HG03175 (cell line): ENCODE data around the gene SSB.
"Not testable (repeated sequence)": the region's sequence is repeated elsewhere in the genome, so short reads cannot be mapped to it uniquely, and the experiment has no call there.

Experiments used
- ATAC-seq: cut with Tn5 transposase; IDR thresholded peaks from one replicate; pipeline ENCODE4 v1.9.1; 2021; ENCODE audit warnings: mild to moderate bottlenecking, moderate library complexity; ENCODE audit not compliant: unreplicated experiment

SSB gene

GRCh38 chr2:169798718-169799592, at the start of gene SSB:
SSB (plus strand) TSS chr2:169798871; CDS start chr2:169800961, 2,090 bp downstream.
- ATAC-seq: peak; percentile 97

- no peak for ATAC-seq
These were observed 45.9 kb upstream of the SSB start for GRCh38 chr2:169752752-169753151.

GRCh38 chr2:169755083-169755870, 43.4 kb upstream of the SSB start:
- ATAC-seq: no peak

GRCh38 chr2:169756342-169756741, 42.3 kb upstream of the SSB start:
- no peak for ATAC-seq

- ATAC-seq: no peak
These were observed 41.3 kb upstream of the SSB start for GRCh38 chr2:169757356-169757755.

GRCh38 chr2:169757778-169758177, 40.9 kb upstream of the SSB start:
- no peak for ATAC-seq

GRCh38 chr2:169759987-169760386, 38.7 kb upstream of the SSB start:
- ATAC-seq: no peak

GRCh38 chr2:169760798-169761197, 37.9 kb upstream of the SSB start:
- not testable (repeated sequence) for ATAC-seq

- ATAC-seq: peak; percentile 61
These were observed 37.3 kb upstream of the SSB start for GRCh38 chr2:169761251-169761969.

- no peak for ATAC-seq
These were observed 36.7 kb upstream of the SSB start for GRCh38 chr2:169761970-169762292.

GRCh38 chr2:169765523-169765922, 33.1 kb upstream of the SSB start:
- ATAC-seq: no peak

GRCh38 chr2:169767243-169767888, 31.3 kb upstream of the SSB start:
- peak; percentile 59 for ATAC-seq

GRCh38 chr2:169768262-169768995, 30.2 kb upstream of the SSB start:
- no peak for ATAC-seq

GRCh38 chr2:169771021-169771420, 27.6 kb upstream of the SSB start:
- no peak for ATAC-seq

- ATAC-seq: no peak
These were observed 27.1 kb upstream of the SSB start for GRCh38 chr2:169771612-169772011.

- ATAC-seq: no peak
These were observed 26.0 kb upstream of the SSB start for GRCh38 chr2:169772651-169773050.

- ATAC-seq: no peak
These were observed 23.3 kb upstream of the SSB start for GRCh38 chr2:169775354-169775753.

- ATAC-seq: no peak
These were observed 22.9 kb upstream of the SSB start for GRCh38 chr2:169775765-169776164.

- no peak for ATAC-seq
These were observed 22.4 kb upstream of the SSB start for GRCh38 chr2:169776252-169776761.

GRCh38 chr2:169778446-169778845, 20.2 kb upstream of the SSB start:
- ATAC-seq: no peak
